Omental fat pad (tissue), 4 donors: ENCODE measurements around the gene CYRIA. TPM values are rescaled to one million over a fixed set of nuclear protein-coding genes. Genes with fewer than 3 reads are reported as not detected.

Experiments
- ATAC-seq: fragments of 150-250 bp; one replicate; pipeline ENCODE4 v1.9.1; 2016; ENCODE audit warnings: mild to moderate bottlenecking, moderate library complexity; ENCODE audit not compliant: low FRiP score
- DNase-seq: peaks from one replicate; pipeline ENCODE4 v3.0.0-alpha.2; 2019; ENCODE audit warnings: low spot score
- CTCF ChIP-seq, 3 donors: fragments of 450-650 bp; IDR thresholded peaks; one replicate each; pipeline ENCODE4 v1.5.1; 2016 to 2017; ENCODE audit warnings: antibody characterized with exemption in 3 of 3, mild to moderate bottlenecking in 3 of 3, moderate library complexity in 2 of 3
- total RNA-seq, 4 donors: library from RNA; depleted of rRNA; stranded (reverse); fragments of >200 nt; gene quantifications; one replicate each; pipeline ENCODE4 v1.1.0, GENCODE V29; 2016

The CYRIA gene
- total RNA-seq, 4 donors from 2014 or later = 11.0 to 25.7 (median 15.1) TPM

DNA sequence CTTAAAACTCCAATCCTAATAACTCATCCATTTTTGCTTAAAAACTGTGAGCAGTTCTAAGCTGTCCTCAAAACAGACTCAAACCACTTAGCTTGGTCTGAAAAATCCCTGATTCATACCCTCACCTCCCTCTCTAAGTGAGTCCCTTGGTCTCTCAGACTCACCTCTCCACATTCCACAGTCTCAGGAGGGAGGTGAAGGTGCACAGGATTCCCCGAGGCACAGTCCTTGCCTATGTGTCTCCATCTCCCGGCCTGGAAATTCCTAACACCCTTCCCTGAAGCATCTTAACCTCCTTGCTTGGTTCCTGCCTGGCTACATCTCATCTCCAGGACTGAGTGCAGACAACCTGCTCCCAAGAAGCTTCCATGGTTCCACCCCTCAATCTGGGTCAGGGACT is 45.0 kb downstream of the CYRIA start:
- TF ChIP-seq CTCF (IDR thresholded peaks at IDR 0.05) = no peak
- DNase-seq = no peak
- no peak for ATAC-seq

DNA sequence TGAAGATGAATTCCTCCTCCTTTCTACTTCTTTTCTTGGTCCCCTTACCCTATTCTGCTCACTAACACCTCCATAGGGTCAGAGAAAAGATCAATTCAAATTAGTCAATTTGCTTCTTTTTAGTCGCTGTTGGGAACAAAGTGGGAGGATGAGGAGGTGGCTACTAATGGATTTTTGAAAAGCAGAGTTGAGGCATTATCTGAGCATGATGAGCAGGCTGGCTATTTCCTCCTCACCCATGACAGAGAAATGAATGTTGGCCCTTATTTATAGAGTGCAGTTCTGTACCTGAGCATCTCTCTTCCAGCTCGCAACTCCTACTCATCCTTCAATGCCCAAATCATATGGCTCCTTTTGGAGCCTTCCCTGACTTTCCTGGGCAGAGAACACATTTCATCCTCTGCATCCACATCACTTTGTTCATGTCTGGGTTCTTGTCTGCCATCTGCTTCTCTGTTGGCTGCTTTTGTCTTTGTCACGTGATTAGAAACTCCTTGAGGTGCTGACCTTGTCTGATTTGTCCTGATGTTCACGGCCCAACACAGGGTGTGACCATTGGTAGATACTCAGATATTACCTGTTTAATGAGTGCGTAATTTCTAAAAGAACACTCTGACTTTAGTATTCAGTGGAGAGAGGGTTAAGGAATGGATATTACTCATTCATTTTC is 45.9 kb downstream of the CYRIA start:
- ATAC-seq (no peak), DNase-seq (no peak)
- TF ChIP-seq CTCF (IDR thresholded peaks at IDR 0.05) = no peak

DNA sequence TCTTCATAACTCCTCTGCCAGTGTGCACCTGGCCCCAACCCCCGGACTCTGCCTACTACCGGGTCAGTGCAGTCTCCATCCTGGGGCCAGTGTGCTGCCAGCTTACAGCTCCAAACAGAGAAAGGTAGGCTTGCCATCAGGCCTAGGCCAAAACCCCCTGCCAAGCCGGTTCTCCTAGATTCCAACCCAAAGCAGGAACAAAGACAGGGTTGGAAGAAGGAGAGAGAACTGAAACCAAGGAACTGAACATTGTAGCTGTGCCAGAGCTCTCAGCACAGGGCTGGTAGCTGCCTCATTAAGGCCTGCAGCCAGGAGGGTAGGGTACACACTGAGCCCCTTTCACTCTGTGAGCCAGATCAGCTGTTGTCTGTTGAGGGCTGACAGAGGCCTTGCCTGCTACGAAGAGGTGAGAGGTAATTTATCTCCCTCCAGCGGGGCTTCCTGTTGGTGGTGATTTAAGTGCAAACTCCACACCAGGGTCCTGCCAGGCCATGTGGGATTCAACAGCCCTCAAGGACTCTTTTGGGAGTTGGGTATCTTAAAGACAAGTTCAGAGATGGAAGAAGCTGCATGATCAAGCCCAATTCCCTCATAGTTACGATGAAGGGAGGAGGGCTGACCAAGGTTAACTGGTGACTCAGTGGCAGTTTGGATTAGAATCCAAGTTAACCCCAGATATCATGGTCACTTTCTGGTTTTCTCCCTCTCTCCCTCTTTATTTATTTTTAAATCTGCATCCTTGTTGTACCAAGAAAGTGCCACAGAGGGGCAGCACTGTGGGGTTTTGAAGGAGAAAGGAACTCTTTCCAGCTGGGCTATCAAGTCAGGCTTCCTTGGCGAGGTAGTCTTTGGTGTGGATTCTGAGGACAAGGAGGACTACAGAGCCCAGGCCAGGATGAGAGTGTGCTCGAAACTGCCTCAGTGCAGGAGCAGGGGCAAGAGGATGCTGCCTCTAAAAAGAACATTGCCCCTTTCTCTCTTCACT is 48.1 kb downstream of the CYRIA start:
- no peak for ATAC-seq
- no peak for DNase-seq
- TF ChIP-seq CTCF (IDR thresholded peaks at IDR 0.05) = no peak
